Common myeloid progenitor, CD34-positive (primary cell): ENCODE results near the gene FNBP1L.

Source experiments
- CTCF ChIA-PET: fragments of 350-600 bp; sonication (Branson Sonifier 250); formaldehyde crosslinking; loops from one replicate; lab custom pipeline; 2021; ENCODE audit warnings: antibody characterized with exemption; lab: Charles Lee
- POLR2A ChIA-PET: fragments of 350-600 bp; sonication (Branson Sonifier 250); formaldehyde crosslinking; loops from one replicate; lab custom pipeline; 2021; ENCODE audit warnings: antibody characterized with exemption; lab: Charles Lee
- DNase-seq, 3 donors: peaks; one replicate each; pipeline versions ENCODE4 v3.0.0 to v3.0.0-alpha.2; 2013
- H3K27ac ChIP-seq, 2 experiments: 1 replicate in 1 of 2; 2 replicates in 1 of 2; pipeline ENCODE4 v1.7.0; 2013; ENCODE audit warnings: inconsistent platforms in 2 of 2, low read length in 2 of 2, mild to moderate bottlenecking in 2 of 2, low read depth in 1 of 2, moderate library complexity in 1 of 2; ENCODE audit not compliant: severe bottlenecking in 2 of 2, insufficient read depth in 1 of 2, poor library complexity in 1 of 2
- H3K27me3 ChIP-seq, 5 experiments: replicated peaks in 2 of 5; 1 replicate in 3 of 5; 2 replicates in 2 of 5; pipeline versions ENCODE4 v1.6.1 to v1.7.0; 2013; ENCODE audit warnings: low read length in 4 of 5, mild to moderate bottlenecking in 2 of 5, moderate library complexity in 2 of 5, inconsistent platforms in 1 of 5; ENCODE audit not compliant: insufficient read depth in 5 of 5, control insufficient read depth in 4 of 5
- H3K36me3 ChIP-seq, 4 experiments: 1 replicate in 2 of 4; 2 replicates in 2 of 4; pipeline versions ENCODE4 v1.6.1 to v1.7.0; 2013; ENCODE audit warnings: low read length in 3 of 4, control low read depth in 1 of 4, mild to moderate bottlenecking in 1 of 4; ENCODE audit not compliant: control insufficient read depth in 4 of 4, insufficient read depth in 4 of 4
- H3K4me1 ChIP-seq, 4 experiments: 1 replicate in 3 of 4; 2 replicates in 1 of 4; pipeline versions ENCODE4 v1.6.1 to v1.7.1; 2013; ENCODE audit warnings: low read length in 3 of 4, mild to moderate bottlenecking in 3 of 4, control low read depth in 1 of 4, inconsistent platforms in 1 of 4, moderate library complexity in 1 of 4; ENCODE audit not compliant: control insufficient read depth in 4 of 4, insufficient read depth in 4 of 4; ENCODE audit errors: control extremely low read depth in 1 of 4
- H3K4me3 ChIP-seq, 7 experiments: 1 replicate in 4 of 7; 2 replicates in 3 of 7; pipeline versions ENCODE4 v1.5.1 to v1.7.0; 2013; ENCODE audit warnings: mild to moderate bottlenecking in 7 of 7, low read length in 6 of 7, moderate library complexity in 6 of 7, inconsistent platforms in 2 of 7, low read depth in 2 of 7, control low read depth in 1 of 7; ENCODE audit not compliant: insufficient read depth in 4 of 7, control insufficient read depth in 1 of 7; ENCODE audit errors: extremely low read depth in 1 of 7
- H3K9me3 ChIP-seq, 5 experiments: 1 replicate in 4 of 5; 2 replicates in 1 of 5; pipeline versions ENCODE4 v1.6.1 to v1.7.1; 2013; ENCODE audit warnings: low read length in 4 of 5, mild to moderate bottlenecking in 2 of 5, inconsistent platforms in 1 of 5, low read depth in 1 of 5, moderate library complexity in 1 of 5; ENCODE audit not compliant: control insufficient read depth in 4 of 5, insufficient read depth in 2 of 5; ENCODE audit errors: control extremely low read depth in 1 of 5
- WGBS: methylation state at CpG from one replicate; pipeline ENCODE4 v1.1.5; 2013; ENCODE audit not compliant: insufficient coverage; 5-methylcytosine and 5-hydroxymethylcytosine counted together

FNBP1L gene

GRCh38 chr1:93419344-93419743 lies 28.6 kb upstream of the FNBP1L start:
- Histone ChIP-seq H3K4me1 (peaks cover 7 to 13% (median 11%) of the 10 kb centered on the region in 4 experiments), H3K9me3 (no peaks in the 10 kb centered on the region), H3K36me3 (no peaks in the 10 kb centered on the region), H3K27ac (no peak overlapping the region), H3K27me3 (no peaks in the 10 kb centered on the region), H3K4me3 (no peak overlapping the region)
- WGBS, result 100% methylated on average over 2 of the region's 2 CpGs
- DNase-seq, result no peak
- ChIA-PET POLR2A (no interaction called here), CTCF (interaction anchor here (0.6 to 1.0 kb wide), 2 partner anchors 8 to 34 kb away, joined by 3 to 4 read pairs; no protein-coding TSS in a partner anchor)

GRCh38 chr1:93420400-93420799 lies 27.5 kb upstream of the FNBP1L start:
- H3K27ac ChIP-seq, result no peak overlapping the region
- peaks cover 1 to 5% (median 3%) of the 10 kb centered on the region in 4 experiments for H3K4me1 ChIP-seq
- ChIA-PET CTCF (no interaction called here), POLR2A (no interaction called here)
- no peak for DNase-seq
- H3K36me3 ChIP-seq, result no peaks in the 10 kb centered on the region
- H3K9me3 ChIP-seq, result no peaks in the 10 kb centered on the region
- H3K4me3 ChIP-seq, result no peak overlapping the region
- H3K27me3 ChIP-seq, result no peaks in the 10 kb centered on the region
- no CpG with 5 or more reads among the region's 2 CpGs for WGBS

GRCh38 chr1:93426181-93426580 lies 21.7 kb upstream of the FNBP1L start:
- POLR2A ChIA-PET, result interaction anchor here (0.5 kb wide), 1 partner anchor 340 kb away, joined by 4 read pairs; no protein-coding TSS in a partner anchor
- Histone ChIP-seq H3K27me3 (no peaks in the 10 kb centered on the region), H3K36me3 (no peaks in the 10 kb centered on the region), H3K9me3 (peaks cover 0 to 12% (median 4%) of the 10 kb centered on the region in 5 experiments), H3K4me1 (no peaks in the 10 kb centered on the region), H3K4me3 (no peak overlapping the region), H3K27ac (no peak overlapping the region)
- DNase-seq, result no peak
- 100% methylated on average over 2 of the region's 2 CpGs for WGBS
- CTCF ChIA-PET, result no interaction called here

- H3K4me1 ChIP-seq, result no peaks in the 10 kb centered on the region
- POLR2A ChIA-PET, result no interaction called here
- CTCF ChIA-PET, result interaction anchor here (1.0 to 1.3 kb wide), 2 partner anchors 8 to 10 kb away, joined by 4 read pairs; no protein-coding TSS in a partner anchor
- H3K36me3 ChIP-seq, result no peaks in the 10 kb centered on the region
- no peak overlapping the region for H3K27ac ChIP-seq
- no peak overlapping the region for H3K4me3 ChIP-seq
- no peaks in the 10 kb centered on the region for H3K27me3 ChIP-seq
- 100% methylated on average over 3 of the region's 3 CpGs for WGBS
- H3K9me3 ChIP-seq, result peaks cover 0 to 12% (median 4%) of the 10 kb centered on the region in 5 experiments
- no peak for DNase-seq
Observed at GRCh38 chr1:93427656-93428055, 20.3 kb upstream of the FNBP1L start.

- peak in 2 of 3 donors; percentile 11 to 15 for DNase-seq
- 66% methylated on average over 3 of the region's 5 CpGs for WGBS
- peaks cover 0 to 2% (median 0%) of the 10 kb centered on the region in 5 experiments for H3K9me3 ChIP-seq
- ChIA-PET CTCF (interaction anchor here (0.7 to 4.9 kb wide), 7 partner anchors 21 to 410 kb away, joined by 3 to 46 read pairs (median 11); no protein-coding TSS in a partner anchor), POLR2A (no interaction called here)
- H3K27me3 ChIP-seq, result peaks cover 0 to 3% (median 0%) of the 10 kb centered on the region in 5 experiments
- H3K36me3 ChIP-seq, result no peaks in the 10 kb centered on the region
- no peaks in the 10 kb centered on the region for H3K4me1 ChIP-seq
- H3K4me3 ChIP-seq, result no peak overlapping the region
- H3K27ac ChIP-seq, result no peak overlapping the region
Observed at GRCh38 chr1:93433407-93433961, 14.4 kb upstream of the FNBP1L start.

- Histone ChIP-seq H3K4me3 (no peak overlapping the region), H3K4me1 (no peaks in the 10 kb centered on the region), H3K9me3 (peaks cover 0 to 2% (median 0%) of the 10 kb centered on the region in 5 experiments), H3K27me3 (peaks cover 0 to 3% (median 0%) of the 10 kb centered on the region in 5 experiments), H3K27ac (no peak overlapping the region), H3K36me3 (no peaks in the 10 kb centered on the region)
- whole genome bisulfite sequencing, result 90% methylated on average over 3 of the region's 3 CpGs
- DNase-seq, result no peak
- POLR2A ChIA-PET, result no interaction called here
- CTCF ChIA-PET, result interaction anchor here (0.7 to 4.9 kb wide), 8 partner anchors 21 to 435 kb away, joined by 3 to 46 read pairs (median 9); no protein-coding TSS in a partner anchor
Observed at GRCh38 chr1:93434088-93434487, 13.8 kb upstream of the FNBP1L start.

- H3K4me3 ChIP-seq, result no peak overlapping the region
- H3K9me3 ChIP-seq, result peaks cover 0 to 2% (median 0%) of the 10 kb centered on the region in 5 experiments
- no peak overlapping the region for H3K27ac ChIP-seq
- CTCF ChIA-PET, result interaction anchor here (1.0 to 4.9 kb wide), 6 partner anchors 131 to 434 kb away, joined by 3 to 46 read pairs (median 14); no protein-coding TSS in a partner anchor
- H3K4me1 ChIP-seq, result no peaks in the 10 kb centered on the region
- H3K36me3 ChIP-seq, result no peaks in the 10 kb centered on the region
- DNase-seq, result no peak
- POLR2A ChIA-PET, result no interaction called here
- peaks cover 0 to 3% (median 0%) of the 10 kb centered on the region in 5 experiments for H3K27me3 ChIP-seq
- 92% methylated on average over 4 of the region's 5 CpGs for WGBS
Observed at GRCh38 chr1:93434987-93435386, 12.9 kb upstream of the FNBP1L start.
